Lower leg skin (tissue), 4 donors: ENCODE data around the gene TTC5. TPM values are rescaled to one million over a fixed set of nuclear protein-coding genes. Genes with fewer than 3 reads are reported as not detected.

ENCODE experiments used
- DNase-seq, 2 donors: peaks; one replicate each; pipeline ENCODE4 v3.0.0-alpha.2; 2019; ENCODE audit warnings: low spot score in 2 of 2
- H3K4me3 ChIP-seq: fragments of 200-600 bp; sonication (generic); 2 replicates; pipeline ENCODE4 v1.5.1; 2017; ENCODE audit warnings: mild to moderate bottlenecking, low read depth; ENCODE audit not compliant: poor library complexity, severe bottlenecking
- CTCF ChIP-seq, 3 donors: fragments of 450-650 bp; IDR thresholded peaks; one replicate each; pipeline ENCODE4 v1.5.1; 2016; ENCODE audit warnings: antibody characterized with exemption in 3 of 3, mild to moderate bottlenecking in 3 of 3, moderate library complexity in 2 of 3
- POLR2A ChIP-seq, 2 donors: fragments of 450-650 bp; IDR thresholded peaks; one replicate each; pipeline ENCODE4 v1.6.1; 2016 to 2017; ENCODE audit warnings: antibody characterized with exemption in 2 of 2, mild to moderate bottlenecking in 1 of 2, moderate library complexity in 1 of 2
- WGBS, 2 donors: methylation state at CpG; one replicate each; pipeline ENCODE4 v1.1.5; 2018; 5-methylcytosine and 5-hydroxymethylcytosine counted together
- intact Hi-C: fragments of 100-400 bp; cut with DNase I; formaldehyde crosslinking; loops from one replicate; pipeline ENCODE4 v1.15.0; 2023; ENCODE audit warnings: low total_unique reads
- total RNA-seq, 4 donors: library from RNA; depleted of rRNA; stranded (reverse); fragments of >200 nt; gene quantifications; one replicate each; pipeline ENCODE4 v1.1.0, GENCODE V29; 2016

The TTC5 gene
- 10 to 100 TPM in 3 of 4 donors, 1 to 10 TPM in 1; 8.3 to 23.9 (median 13.8) TPM for total RNA-seq

- peak; percentile 70 to 95 for DNase-seq
- TF ChIP-seq POLR2A (IDR thresholded peaks at IDR 0.05) (no peak), CTCF (IDR thresholded peaks at IDR 0.05) (no peak)
- H3K4me3 ChIP-seq = peak within 1 kb of the TSS; percentile 53
- 1% methylated on average over 27 of the region's 27 CpGs for WGBS, 2 donors
- intact Hi-C loops = no loop called here
Observed at GRCh38 chr14:20305265-20306078, at the start of gene TTC5. TTC5 (minus strand) TSS chr14:20305951; CDS start chr14:20305937, 14 bp downstream.

GRCh38 chr14:20350860-20351259, 45.1 kb upstream of the TTC5 start:
- TF ChIP-seq CTCF (IDR thresholded peaks at IDR 0.05) = no peak
- no peak for TF ChIP-seq POLR2A (IDR thresholded peaks at IDR 0.05)
- DNase-seq = no peak
- H3K4me3 ChIP-seq = no peak overlapping the region
- intact Hi-C loops = no loop called here

GRCh38 chr14:20350282-20350681, 44.5 kb upstream of the TTC5 start:
- no peak for TF ChIP-seq POLR2A (IDR thresholded peaks at IDR 0.05)
- no peak for TF ChIP-seq CTCF (IDR thresholded peaks at IDR 0.05)
- no peak overlapping the region for H3K4me3 ChIP-seq
- no peak for DNase-seq
- intact Hi-C loops = no loop called here
- 80 to 86% methylated on average over 2 of the region's 2 CpGs for WGBS, 2 donors

GRCh38 chr14:20347747-20348146, 42.0 kb upstream of the TTC5 start:
- 98% methylated on average over 3 of the region's 3 CpGs for WGBS, 2 donors
- intact Hi-C loops = no loop called here
- H3K4me3 ChIP-seq = no peak overlapping the region
- DNase-seq = no peak
- no peak for TF ChIP-seq POLR2A (IDR thresholded peaks at IDR 0.05)
- no peak for TF ChIP-seq CTCF (IDR thresholded peaks at IDR 0.05)

- WGBS, 2 donors = 97 to 100% methylated on average over 1 of the region's 1 CpG
- TF ChIP-seq CTCF (IDR thresholded peaks at IDR 0.05) = no peak
- no peak overlapping the region for H3K4me3 ChIP-seq
- intact Hi-C loops = no loop called here
- DNase-seq = no peak
Observed at GRCh38 chr14:20346713-20347112, 41.0 kb upstream of the TTC5 start.

GRCh38 chr14:20345366-20345765, 39.6 kb upstream of the TTC5 start:
- intact Hi-C loops = no loop called here
- WGBS, 2 donors = 91 to 92% methylated on average over 1 of the region's 1 CpG
- TF ChIP-seq POLR2A (IDR thresholded peaks at IDR 0.05) = no peak
- TF ChIP-seq CTCF (IDR thresholded peaks at IDR 0.05) = no peak
- DNase-seq = no peak
- no peak overlapping the region for H3K4me3 ChIP-seq
